ENCODE measurements around the gene ZNF670. TPM values are rescaled to one million over a fixed set of nuclear protein-coding genes. Genes with fewer than 3 reads are reported as not detected.
A peak's percentile ranks its signal among the peaks of the same experiment; 100 is the strongest.

Gene ZNF670
- total and polyA plus RNA-seq, 9 of the 15 experiments (the other 6 are each of a cell fraction or from before 2014, with no cell fraction given), result 7.1 to 23.4 (median 11.8) TPM

DNA sequence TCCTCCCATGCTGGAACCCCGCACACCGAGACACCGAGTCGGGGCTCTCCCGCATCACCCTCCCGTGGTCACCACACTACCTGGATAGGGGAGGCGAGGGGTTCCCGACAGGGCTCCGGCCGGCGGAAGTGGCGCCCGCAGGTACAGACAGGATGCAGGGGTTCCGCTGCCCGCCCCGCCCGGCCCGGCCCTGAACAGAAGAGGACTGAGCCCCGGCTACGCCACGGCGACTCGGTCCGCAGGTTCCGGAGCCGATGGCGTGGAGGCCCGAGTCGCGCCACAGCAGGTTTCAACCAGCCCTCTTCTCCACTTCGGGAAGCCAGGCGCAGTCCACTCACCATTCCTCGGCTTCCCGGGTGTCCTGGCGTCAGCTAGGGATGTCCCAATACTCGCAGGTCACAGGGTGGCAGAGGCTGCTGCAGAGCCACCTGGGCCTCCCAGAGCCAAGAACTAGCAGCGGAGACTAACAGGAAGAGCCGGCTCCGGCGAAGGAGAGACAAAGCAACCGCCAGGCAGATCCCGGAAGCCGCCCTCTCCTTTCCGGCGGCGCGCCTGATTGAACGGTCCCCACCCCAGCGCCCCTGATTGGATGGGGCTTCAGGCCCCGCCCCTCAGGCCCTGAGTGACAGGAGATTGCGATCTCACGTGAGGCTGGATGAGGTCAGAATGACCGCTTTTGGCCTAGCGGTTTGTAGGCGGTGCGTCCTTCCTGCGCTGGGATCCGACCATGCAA is 25.4 kb upstream of the ZNF670 start, which contains the start of gene ZNF669 (continued):
- TF ChIP-seq ZNF445 (CRISPR knock-in tag; IDR thresholded peaks at IDR 0.05; ENCODE audit: low read depth) (no peak), FOXA3 (CRISPR knock-in tag; conservative IDR thresholded peaks at IDR 0.05 in 1 of 2, IDR thresholded peaks at IDR 0.05 in 1 of 2) (0 out of 4 replicates have a peak, but pooled peaks of 1 of the 2 experiments have one; percentile 14), CXXC5 (CRISPR knock-in tag; IDR thresholded peaks at IDR 0.05) (peak; percentile 92), NR2C1 (IDR thresholded peaks at IDR 0.05) (peak; percentile 36; the same call in 1 of the 2 replicates), NR2C1 (tag; IDR thresholded peaks at IDR 0.05) (peak; percentile 66; the same call in 1 of the 2 replicates), SAFB2 (IDR thresholded peaks at IDR 0.05; ENCODE audit: borderline replicate concordance, low read depth, low read length, severe bottlenecking) (no peak), RBM34 (IDR thresholded peaks at IDR 0.05; ENCODE audit: borderline replicate concordance, insufficient read depth, low read length) (no peak), ELK3 (CRISPR knock-in tag; IDR thresholded peaks at IDR 0.05) (no peak), PYGO2 (tag; IDR thresholded peaks at IDR 0.05) (no peak), POLR2H (tag; IDR thresholded peaks at IDR 0.05; ENCODE audit: low read depth) (peak; percentile 82), POLR2G (IDR thresholded peaks at IDR 0.05; ENCODE audit: low read depth, low read length) (peak; percentile 97), NFRKB (IDR thresholded peaks at IDR 0.05; ENCODE audit: low read depth) (no peak), ELF4 (CRISPR knock-in tag; IDR thresholded peaks at IDR 0.05) (no peak), DACH1 (IDR thresholded peaks at IDR 0.05; ENCODE audit: partially characterized antibody) (no peak), RBM14 (IDR thresholded peaks at IDR 0.05; ENCODE audit: borderline replicate concordance, insufficient read depth, low read depth, low read length) (no peak), SIRT6 (IDR thresholded peaks at IDR 0.05; ENCODE audit: low read depth, low read length) (no peak), MLX (CRISPR knock-in tag; conservative IDR thresholded peaks at IDR 0.05) (no peak), NFYB (IDR thresholded peaks at IDR 0.05; ENCODE audit: extremely low read depth, insufficient read length) (peak; percentile 96), YBX1 (IDR thresholded peaks at IDR 0.05) (no peak), ZNF398 (CRISPR knock-in tag; IDR thresholded peaks at IDR 0.05) (no peak), ZNF780A (CRISPR knock-in tag; IDR thresholded peaks at IDR 0.05) (no peak), ARHGAP35 (IDR thresholded peaks at IDR 0.05; ENCODE audit: partially characterized antibody) (no peak), SMAD2 (IDR thresholded peaks at IDR 0.05; ENCODE audit: low read depth, low read length) (no peak), HDAC8 (tag; IDR thresholded peaks at IDR 0.05) (no peak)

Data from K562 (cell line).